Ecto neural progenitor cell (in vitro differentiated cells): ENCODE measurements around the gene BTNL3.
"Not testable (repeated sequence)": the region's sequence is repeated elsewhere in the genome, so short reads cannot be mapped to it uniquely, and the experiment has no call there.

Experiments
- DNase-seq: peaks from one replicate; pipeline ENCODE4 v3.0.0-alpha.2; 2018; ENCODE audit warnings: low spot score

Gene BTNL3

GRCh38 chr5:180988592-180988991 lies at the start of gene BTNL3:
TSS of gene BTNL3 (plus strand) at chr5:180988846. CDS start at chr5:180989029, 183 bp downstream.
- no peak for DNase-seq

GRCh38 chr5:180950291-180950949 lies 38.2 kb upstream of the BTNL3 start:
- no peak for DNase-seq

- no peak for DNase-seq
These were observed 29.0 kb upstream of the BTNL3 start for GRCh38 chr5:180959661-180960060.

GRCh38 chr5:180960209-180960608 lies 28.4 kb upstream of the BTNL3 start:
- no peak for DNase-seq

GRCh38 chr5:180969406-180969805 lies 19.2 kb upstream of the BTNL3 start:
- DNase-seq, result no peak

GRCh38 chr5:180970336-180970735 lies 18.3 kb upstream of the BTNL3 start:
- no peak for DNase-seq

- no peak for DNase-seq
These were observed 17.8 kb upstream of the BTNL3 start for GRCh38 chr5:180970875-180971274.

- DNase-seq, result no peak
These were observed 13.9 kb upstream of the BTNL3 start for GRCh38 chr5:180974612-180975315.

- DNase-seq, result no peak
These were observed 13.3 kb upstream of the BTNL3 start for GRCh38 chr5:180975338-180975737.

- no peak for DNase-seq
These were observed 12.1 kb upstream of the BTNL3 start for GRCh38 chr5:180976518-180976917.

GRCh38 chr5:180977852-180978251 lies 10.8 kb upstream of the BTNL3 start:
- no peak for DNase-seq

GRCh38 chr5:180982008-180982741 lies 6.5 kb upstream of the BTNL3 start:
- no peak for DNase-seq

- DNase-seq, result no peak
These were observed 630 bp upstream of the BTNL3 start for GRCh38 chr5:180988016-180988415.

GRCh38 chr5:180990086-180990881 lies 1.6 kb downstream of the BTNL3 start:
- DNase-seq, result no peak

- no peak for DNase-seq
These were observed 2.2 kb downstream of the BTNL3 start for GRCh38 chr5:180990882-180991242.

- DNase-seq, result no peak
These were observed 13.3 kb downstream of the BTNL3 start for GRCh38 chr5:181001947-181002346.

GRCh38 chr5:181005791-181006190 lies 17.1 kb downstream of the BTNL3 start:
- DNase-seq, result no peak

- DNase-seq, result no peak
These were observed 19.5 kb downstream of the BTNL3 start for GRCh38 chr5:181008136-181008535.

GRCh38 chr5:181010018-181010417 lies 21.4 kb downstream of the BTNL3 start:
- DNase-seq, result not testable (repeated sequence)

- not testable (repeated sequence) for DNase-seq
These were observed 26.0 kb downstream of the BTNL3 start for GRCh38 chr5:181014654-181015053.

- DNase-seq, result not testable (repeated sequence)
These were observed 28.8 kb downstream of the BTNL3 start for GRCh38 chr5:181017448-181017847.

GRCh38 chr5:181020688-181021087 lies 32.0 kb downstream of the BTNL3 start:
- DNase-seq, result no peak
